IPS-NIHi11 (cell line): ENCODE results near the gene STPG1.

Source experiments
- DNase-seq: peaks from one replicate; pipeline ENCODE4 v3.0.0; 2012; ENCODE audit warnings: mixed read lengths, low spot score

The STPG1 gene

DNA sequence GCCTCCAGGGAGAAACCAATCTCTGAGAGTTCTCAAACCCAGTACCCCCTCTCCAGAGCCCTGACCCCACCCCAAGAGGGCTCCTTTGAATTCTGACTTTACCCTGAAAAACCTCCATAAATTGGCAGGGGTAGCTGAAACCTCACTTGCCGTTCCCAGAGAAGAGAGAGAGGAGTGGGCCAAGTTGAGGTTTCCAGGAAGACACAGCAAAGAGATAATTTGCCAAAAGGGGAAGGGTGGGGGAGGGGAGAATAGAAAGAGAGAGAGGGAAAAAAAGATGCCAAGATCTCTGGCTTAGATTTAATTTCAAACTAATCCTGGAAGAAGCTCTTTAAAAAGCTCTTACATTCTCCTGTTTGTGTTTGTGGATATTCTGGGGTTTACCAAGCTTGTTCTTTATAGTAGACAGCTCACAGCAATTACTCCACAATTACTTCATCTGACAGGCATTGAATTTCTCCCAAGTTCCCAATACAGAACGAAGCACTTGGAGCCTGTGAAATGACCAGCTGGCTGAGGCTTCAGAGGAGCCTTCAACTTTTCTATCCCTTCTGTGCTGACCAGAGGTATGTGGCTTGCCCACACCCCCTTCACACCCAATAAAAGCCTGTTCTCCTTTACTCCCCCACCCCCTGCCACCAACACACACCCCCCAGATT is 95.5 kb downstream of the STPG1 start:
- no peak for DNase-seq

- no peak for DNase-seq
Measured at GRCh38 chr1:24317081-24317480, 96.5 kb downstream of the STPG1 start.

GRCh38 chr1:24316645-24317044 is 96.9 kb downstream of the STPG1 start:
- no peak for DNase-seq

- DNase-seq = no peak
Measured at GRCh38 chr1:24315391-24315790, 98.2 kb downstream of the STPG1 start.

DNA sequence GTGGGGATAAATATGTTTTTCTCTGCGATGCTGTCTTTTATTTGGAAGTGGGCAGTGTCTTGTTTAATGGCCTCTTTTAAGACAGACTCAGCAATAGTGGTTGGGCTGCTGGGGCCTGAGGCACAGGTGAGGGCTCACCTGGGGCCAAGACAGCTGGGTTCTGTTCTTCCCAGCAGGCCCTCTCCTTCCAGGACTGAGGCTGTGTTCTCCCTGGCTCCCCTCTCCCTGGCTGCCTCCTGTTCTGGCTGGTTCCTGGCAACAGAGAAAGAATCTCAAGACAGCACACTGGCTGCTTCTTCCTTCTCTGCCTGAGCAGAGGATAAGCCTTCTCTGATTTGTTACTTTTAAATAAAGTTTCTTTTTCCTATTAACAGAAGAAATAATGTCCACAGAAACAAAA is 101.8 kb downstream of the STPG1 start:
- no peak for DNase-seq

DNA sequence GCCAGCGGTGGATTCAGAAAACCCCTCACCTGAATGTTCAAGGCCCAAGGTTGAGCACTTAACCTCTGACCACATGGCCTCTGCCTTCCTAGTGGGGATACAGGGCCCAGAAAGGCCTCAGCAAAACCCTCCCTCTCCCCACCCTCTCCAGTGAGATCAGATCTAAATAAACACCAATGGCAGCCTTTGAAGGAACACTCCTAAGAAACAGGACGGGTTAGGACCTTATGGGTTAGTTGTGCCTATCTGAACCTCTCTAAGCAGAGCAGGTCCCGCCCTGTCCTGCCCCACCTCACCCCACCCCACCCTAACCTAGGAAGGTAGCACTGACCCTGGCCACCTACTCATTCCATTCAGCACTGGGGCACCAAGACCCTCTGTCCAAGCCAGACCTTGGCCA is 102.3 kb downstream of the STPG1 start:
- DNase-seq = no peak

GRCh38 chr1:24309762-24310485 is 103.7 kb downstream of the STPG1 start:
- DNase-seq = no peak

DNA sequence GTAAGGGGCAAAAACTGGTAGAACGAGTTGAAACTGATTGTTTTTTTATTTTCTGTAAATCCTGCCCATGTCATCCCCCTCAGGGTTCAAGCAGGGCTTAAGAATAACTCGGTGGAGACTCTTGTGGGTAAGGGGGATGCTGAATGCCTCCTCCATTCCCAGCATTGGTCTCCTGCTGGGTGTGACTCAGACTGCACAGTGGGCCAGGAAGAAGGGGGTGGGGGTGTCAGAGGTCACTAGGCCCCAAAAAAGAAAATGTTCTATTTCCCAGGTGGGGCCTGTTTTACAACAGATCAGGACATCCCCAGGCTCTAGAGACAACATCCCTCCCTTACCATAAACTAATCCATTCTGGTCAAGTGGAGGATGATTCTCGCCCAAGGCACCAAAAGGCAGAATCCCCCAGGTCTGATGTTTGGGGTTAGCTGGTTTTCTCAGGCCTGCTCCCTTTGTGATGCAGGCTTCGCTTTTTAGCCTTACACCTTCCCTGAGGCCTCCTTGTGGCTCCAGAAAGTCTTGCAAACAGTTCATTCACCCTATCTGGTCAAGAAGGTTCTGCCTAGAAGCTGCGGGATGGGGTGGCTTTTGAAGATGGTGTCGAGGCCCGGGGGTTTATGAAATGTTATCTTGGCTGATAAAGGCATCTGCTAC is 105.1 kb downstream of the STPG1 start:
- peak; percentile 83 for DNase-seq
